Measurements from ENCODE around the gene MBOAT7. TPM values are rescaled to one million over a fixed set of nuclear protein-coding genes. Genes with fewer than 3 reads are reported as not detected.
"Not testable (repeated sequence)": the region's sequence is repeated elsewhere in the genome, so short reads cannot be mapped to it uniquely, and the experiment has no call there.

MBOAT7 gene
- total RNA-seq, 1 experiment from 2014 or later = 100 TPM

- Mint-ChIP-seq H3K36me3 (ENCODE audit: insufficient read depth in 1 of 3, low read depth in 3 of 3) (peaks cover 10 to 17% (median 12%) of the 10 kb centered on the region in 3 experiments), H3K4me3 (no peak overlapping the region), H3K27me3 (ENCODE audit: low read depth) (peaks cover 9% of the 10 kb centered on the region), H3K4me1 (peaks cover 11 to 15% of the 10 kb centered on the region in 2 experiments), H3K27ac (no peak overlapping the region; a peak in 1 of 7 replicates), H3K9me3 (peaks cover 0 to 2% of the 10 kb centered on the region in 2 experiments; a peak in 3 of 5 replicates)
- Histone ChIP-seq H3K4ac (ENCODE audit: low read depth, low read length) (no peak overlapping the region), H3K9ac (ENCODE audit: extremely low read depth, insufficient read length, low read length) (no peak overlapping the region), H3K9me3 (ENCODE audit: control insufficient read depth, low read depth, low read length) (no peaks in the 10 kb centered on the region), H3K27ac (ENCODE audit: insufficient read length, low read depth, low read length) (no peak overlapping the region), H2BK15ac (ENCODE audit: low read depth, low read length) (no peak overlapping the region), H3K27me3 (ENCODE audit: insufficient read depth, low read length) (no peaks in the 10 kb centered on the region), H4K5ac (ENCODE audit: insufficient read length, low read depth, low read length) (no peak overlapping the region), H2AFZ (ENCODE audit: low read length) (no peak overlapping the region), H3K56ac (ENCODE audit: insufficient read length, low read depth, low read length) (no peak overlapping the region), H3K14ac (ENCODE audit: insufficient read depth, low read length) (no peak overlapping the region), H4K20me1 (ENCODE audit: control insufficient read depth, insufficient read depth, insufficient read length) (no peaks in the 10 kb centered on the region), H3K23ac (ENCODE audit: insufficient read length, low read depth, low read length) (no peak overlapping the region), H3K23me2 (ENCODE audit: insufficient read length, low read depth, low read length, poor library complexity, severe bottlenecking) (no peaks in the 10 kb centered on the region), H2BK120ac (ENCODE audit: low read depth, low read length, poor library complexity, severe bottlenecking) (no peak overlapping the region), H3K79me1 (ENCODE audit: insufficient read depth, low read depth, low read length, poor library complexity, severe bottlenecking) (no peaks in the 10 kb centered on the region), H2BK5ac (ENCODE audit: insufficient read length, low read length) (no peak overlapping the region), H2BK20ac (ENCODE audit: low read depth, low read length, poor library complexity, severe bottlenecking) (no peak overlapping the region), H3K18ac (ENCODE audit: insufficient read length, low read depth, low read length) (no peak overlapping the region), H2AK5ac (ENCODE audit: insufficient read length, low read length) (no peak overlapping the region), H3K79me2 (ENCODE audit: insufficient read depth, low read length) (no peaks in the 10 kb centered on the region), H3T11ph (ENCODE audit: low read length) (no peak overlapping the region), H3K4me2 (ENCODE audit: insufficient read depth, insufficient read length, low read length) (no peak overlapping the region), H4K8ac (replicated peaks; ENCODE audit: insufficient read length, low read depth, low read length) (no peak overlapping the region), H3K4me1 (ENCODE audit: insufficient read depth, low read length) (no peaks in the 10 kb centered on the region), H2BK12ac (ENCODE audit: insufficient read length, low read depth, low read length) (no peak overlapping the region), H4K91ac (ENCODE audit: insufficient read length, low read depth, low read length) (no peak overlapping the region)
- WGBS (ENCODE audit: extremely low coverage, insufficient read length, low lambda C conversion rate) = no CpG with 5 or more reads among the region's 8 CpGs
- no peak for DNase-seq
- TF ChIP-seq CTCF (conservative IDR thresholded peaks at IDR 0.05) = no peak
Measured at GRCh38 chr19:54218259-54218658, 28.9 kb upstream of the MBOAT7 start.

GRCh38 chr19:54217517-54218247 lies 28.3 kb upstream of the MBOAT7 start:
- not testable (repeated sequence) for H3K27me3 Mint-ChIP-seq (ENCODE audit: low read depth); H3K79me2 ChIP-seq (ENCODE audit: insufficient read depth, low read length); H3K23me2 ChIP-seq (ENCODE audit: insufficient read length, low read depth, low read length, poor library complexity, severe bottlenecking); H3K9ac ChIP-seq (ENCODE audit: extremely low read depth, insufficient read length, low read length); H3K56ac ChIP-seq (ENCODE audit: insufficient read length, low read depth, low read length); H3K18ac ChIP-seq (ENCODE audit: insufficient read length, low read depth, low read length); H3K14ac ChIP-seq (ENCODE audit: insufficient read depth, low read length); H4K8ac ChIP-seq (replicated peaks; ENCODE audit: insufficient read length, low read depth, low read length); H2BK15ac ChIP-seq (ENCODE audit: low read depth, low read length); DNase-seq; H2AK5ac ChIP-seq (ENCODE audit: insufficient read length, low read length); H3T11ph ChIP-seq (ENCODE audit: low read length); H3K4me3 Mint-ChIP-seq; H4K91ac ChIP-seq (ENCODE audit: insufficient read length, low read depth, low read length); H2BK20ac ChIP-seq (ENCODE audit: low read depth, low read length, poor library complexity, severe bottlenecking); H3K4ac ChIP-seq (ENCODE audit: low read depth, low read length); H4K5ac ChIP-seq (ENCODE audit: insufficient read length, low read depth, low read length); H3K9me3 ChIP-seq (ENCODE audit: control insufficient read depth, low read depth, low read length); H3K9me3 Mint-ChIP-seq; H3K27ac ChIP-seq (ENCODE audit: insufficient read length, low read depth, low read length); H3K4me2 ChIP-seq (ENCODE audit: insufficient read depth, insufficient read length, low read length); H2AFZ ChIP-seq (ENCODE audit: low read length); H2BK12ac ChIP-seq (ENCODE audit: insufficient read length, low read depth, low read length); H2BK5ac ChIP-seq (ENCODE audit: insufficient read length, low read length); H2BK120ac ChIP-seq (ENCODE audit: low read depth, low read length, poor library complexity, severe bottlenecking); H3K27me3 ChIP-seq (ENCODE audit: insufficient read depth, low read length); H3K23ac ChIP-seq (ENCODE audit: insufficient read length, low read depth, low read length); H3K4me1 ChIP-seq (ENCODE audit: insufficient read depth, low read length); H3K79me1 ChIP-seq (ENCODE audit: insufficient read depth, low read depth, low read length, poor library complexity, severe bottlenecking); H4K20me1 ChIP-seq (ENCODE audit: control insufficient read depth, insufficient read depth, insufficient read length)
- H3K36me3 Mint-ChIP-seq (ENCODE audit: insufficient read depth in 1 of 3, low read depth in 3 of 3) = peaks cover 13 to 23% (median 15%) of the 10 kb centered on the region in 3 experiments
- H3K4me1 Mint-ChIP-seq = peaks cover 11 to 13% of the 10 kb centered on the region in 2 experiments
- H3K27ac Mint-ChIP-seq = peak overlapping the region in 2 of 3 experiments; percentile 34 to 73; a peak in 2 of 7 replicates
- WGBS (ENCODE audit: extremely low coverage, insufficient read length, low lambda C conversion rate) = no CpG with 5 or more reads among the region's 20 CpGs

Measured in H9 (cell line).